SHP77 treated with DMSO at 0.1 percent for 48 hours (cell line): ENCODE data around the gene PRKAB2.
"Not testable (repeated sequence)": the region's sequence is repeated elsewhere in the genome, so short reads cannot be mapped to it uniquely, and the experiment has no call there.

Source experiments
- DNase-seq: peaks from one replicate; lab custom pipeline; 2025; lab: John Stamatoyannopoulos, UW

PRKAB2 gene

GRCh38 chr1:147109762-147110161 lies 62.5 kb downstream of the PRKAB2 start:
- no peak for DNase-seq

GRCh38 chr1:147109041-147109440 lies 63.2 kb downstream of the PRKAB2 start:
- DNase-seq: no peak

GRCh38 chr1:147106407-147106881 lies 65.8 kb downstream of the PRKAB2 start:
- not testable (repeated sequence) for DNase-seq

- DNase-seq: no peak
Measured at GRCh38 chr1:147105909-147106308, 66.4 kb downstream of the PRKAB2 start.
